Activated CD8-positive, alpha-beta T cell treated with anti-CD3 and anti-CD28 coated beads for 36 hours (primary cell): Measurements from ENCODE around the gene PTPN7. TPM values are rescaled to one million over a fixed set of nuclear protein-coding genes. Genes with fewer than 3 reads are reported as not detected.

Experiments used
- ATAC-seq: fragments of 200-7000 bp; cut with Tn5 transposase; one replicate; pipeline ENCODE4 v1.10.0; 2021; ENCODE audit warnings: mild to moderate bottlenecking, moderate library complexity
- CTCF ChIA-PET: fragments of 350-600 bp; sonication (Branson Sonifier 250); formaldehyde crosslinking; loops from one replicate; lab custom pipeline; 2021; ENCODE audit warnings: antibody characterized with exemption; lab: Charles Lee
- POLR2A ChIA-PET: fragments of 350-600 bp; sonication (Branson Sonifier 250); formaldehyde crosslinking; loops from one replicate; lab custom pipeline; 2021; ENCODE audit warnings: antibody characterized with exemption; lab: Charles Lee
- DNase-seq: peaks from one replicate; pipeline ENCODE4 v3.0.0-alpha.2; 2020
- H3K27ac Mint-ChIP-seq: one replicate; pipeline ENCODE4 v1.8.0; 2021; ENCODE audit warnings: mild to moderate bottlenecking, mixed read lengths
- H3K27me3 Mint-ChIP-seq: one replicate; pipeline ENCODE4 v1.8.0; 2021; ENCODE audit warnings: mixed read lengths
- H3K36me3 Mint-ChIP-seq: one replicate; pipeline ENCODE4 v1.8.0; 2021; ENCODE audit warnings: low read depth, mixed read lengths
- H3K4me1 Mint-ChIP-seq: one replicate; pipeline ENCODE4 v1.8.0; 2021; ENCODE audit warnings: low read depth, mixed read lengths
- H3K4me3 Mint-ChIP-seq: one replicate; pipeline ENCODE4 v1.8.0; 2021; ENCODE audit warnings: mild to moderate bottlenecking, moderate library complexity, mixed read lengths
- H3K9me3 Mint-ChIP-seq: one replicate; pipeline ENCODE4 v1.8.0; 2021; ENCODE audit warnings: mixed read lengths
- intact Hi-C: fragments of 100-400 bp; cut with micrococcal nuclease; formaldehyde crosslinking; loops from one replicate; pipeline ENCODE4 v1.10.0; 2022
- total RNA-seq, 2 experiments: library from RNA; stranded (reverse); gene quantifications; one replicate each; pipeline ENCODE4 v1.2.3, GENCODE V29; 2021
- TF ChIP-seq, protein P1 (sequence below): fragments of 200-600 bp; IDR thresholded peaks from one replicate; pipeline ENCODE4 v1.8.0; 2022; ENCODE audit warnings: antibody characterized with exemption, mild to moderate bottlenecking

PTPN7 gene
- total RNA-seq, 2 experiments from 2014 or later, result 195 to 200 TPM

DNA sequence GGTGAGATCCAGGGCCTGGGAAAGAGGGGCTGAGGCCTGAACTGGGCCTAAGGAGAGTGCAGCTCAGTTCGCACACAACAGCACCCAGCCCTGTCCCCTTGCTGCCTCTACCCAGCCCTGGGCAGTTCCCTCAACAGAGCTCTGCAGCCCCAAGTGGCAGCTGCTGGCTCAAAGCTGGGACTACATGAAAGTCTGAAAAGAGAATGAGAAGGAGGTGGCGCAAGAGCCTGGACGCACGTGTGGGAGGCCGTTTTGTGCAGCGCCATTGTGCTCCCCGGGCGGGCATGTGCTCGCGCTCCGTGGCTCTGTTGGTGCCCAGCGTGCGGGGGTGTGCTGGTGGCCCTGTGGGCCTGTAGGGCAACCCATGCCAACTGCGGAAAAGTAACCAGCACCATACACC lies 27.4 kb downstream of the PTPN7 start:
- ATAC-seq (no peak), DNase-seq (no peak)
- H3K9me3 Mint-ChIP-seq, result no peaks in the 10 kb centered on the region
- no peak overlapping the region for H3K27ac Mint-ChIP-seq
- intact Hi-C loops, result no loop called here
- H3K4me3 Mint-ChIP-seq, result no peak overlapping the region
- no peaks in the 10 kb centered on the region for H3K4me1 Mint-ChIP-seq
- TF ChIP-seq, protein P1, sequence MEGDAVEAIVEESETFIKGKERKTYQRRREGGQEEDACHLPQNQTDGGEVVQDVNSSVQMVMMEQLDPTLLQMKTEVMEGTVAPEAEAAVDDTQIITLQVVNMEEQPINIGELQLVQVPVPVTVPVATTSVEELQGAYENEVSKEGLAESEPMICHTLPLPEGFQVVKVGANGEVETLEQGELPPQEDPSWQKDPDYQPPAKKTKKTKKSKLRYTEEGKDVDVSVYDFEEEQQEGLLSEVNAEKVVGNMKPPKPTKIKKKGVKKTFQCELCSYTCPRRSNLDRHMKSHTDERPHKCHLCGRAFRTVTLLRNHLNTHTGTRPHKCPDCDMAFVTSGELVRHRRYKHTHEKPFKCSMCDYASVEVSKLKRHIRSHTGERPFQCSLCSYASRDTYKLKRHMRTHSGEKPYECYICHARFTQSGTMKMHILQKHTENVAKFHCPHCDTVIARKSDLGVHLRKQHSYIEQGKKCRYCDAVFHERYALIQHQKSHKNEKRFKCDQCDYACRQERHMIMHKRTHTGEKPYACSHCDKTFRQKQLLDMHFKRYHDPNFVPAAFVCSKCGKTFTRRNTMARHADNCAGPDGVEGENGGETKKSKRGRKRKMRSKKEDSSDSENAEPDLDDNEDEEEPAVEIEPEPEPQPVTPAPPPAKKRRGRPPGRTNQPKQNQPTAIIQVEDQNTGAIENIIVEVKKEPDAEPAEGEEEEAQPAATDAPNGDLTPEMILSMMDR, result no peak
- H3K36me3 Mint-ChIP-seq, result peaks cover 10% of the 10 kb centered on the region
- no peaks in the 10 kb centered on the region for H3K27me3 Mint-ChIP-seq
- POLR2A ChIA-PET, result no interaction called here
- CTCF ChIA-PET, result no interaction called here

GRCh38 chr1:202131956-202132821 lies 28.2 kb downstream of the PTPN7 start:
- no peak for ATAC-seq
- Mint-ChIP-seq H3K27ac (no peak overlapping the region), H3K36me3 (peaks cover 10% of the 10 kb centered on the region), H3K27me3 (peaks cover under 1% of the 10 kb centered on the region), H3K9me3 (no peaks in the 10 kb centered on the region), H3K4me3 (no peak overlapping the region), H3K4me1 (no peaks in the 10 kb centered on the region)
- POLR2A ChIA-PET, result interaction anchor here (0.6 to 1.0 kb wide), 2 partner anchors 15 to 22 kb away, joined by 3 read pairs; no protein-coding TSS in a partner anchor
- intact Hi-C loops, result no loop called here
- TF ChIP-seq, protein P1, result no peak
- no peak for DNase-seq
- CTCF ChIA-PET, result interaction anchor here (0.7 to 1.2 kb wide), 3 partner anchors 125 to 238 kb away, joined by 3 to 5 read pairs (median 4); no protein-coding TSS in a partner anchor

DNA sequence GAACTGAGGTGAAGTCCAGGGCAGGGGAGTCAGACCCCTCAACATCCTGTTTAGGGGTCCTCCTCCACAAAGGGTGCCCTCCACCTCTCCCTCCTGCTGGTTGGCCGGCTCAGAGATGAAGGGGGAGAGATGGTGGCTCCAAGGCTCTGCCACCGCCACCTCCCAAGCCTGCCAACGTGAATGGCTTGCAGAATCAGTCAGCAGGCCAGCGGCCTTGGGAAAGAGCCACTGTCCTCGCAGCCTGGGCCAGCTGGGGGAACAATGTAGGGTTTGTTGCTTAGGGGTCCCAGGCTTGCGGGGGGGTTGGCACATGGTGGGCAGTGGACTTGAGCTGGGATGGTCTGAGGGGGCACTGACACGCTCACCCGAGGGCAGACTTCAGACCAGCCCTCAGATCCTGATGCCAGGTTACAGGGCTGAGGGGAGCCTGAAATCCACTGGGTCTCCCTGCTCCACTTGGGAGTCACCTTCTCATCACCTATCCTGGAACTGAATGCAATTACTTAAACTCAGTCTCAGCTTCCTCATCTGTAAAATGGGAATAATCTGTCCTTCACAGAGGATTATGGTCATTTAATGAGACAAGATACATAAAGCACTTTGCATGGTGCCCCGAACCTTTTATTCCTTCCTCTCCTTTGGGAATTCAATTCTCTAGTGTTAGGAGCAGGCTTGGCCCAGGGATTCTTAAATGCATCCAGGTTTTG lies 29.4 kb downstream of the PTPN7 start:
- DNase-seq, result no peak
- H3K4me3 Mint-ChIP-seq, result no peak overlapping the region
- peaks cover 5% of the 10 kb centered on the region for H3K27me3 Mint-ChIP-seq
- CTCF ChIA-PET, result interaction anchor here (1.0 to 1.2 kb wide), 2 partner anchors 132 to 235 kb away, joined by 3 to 5 read pairs; no protein-coding TSS in a partner anchor
- no peaks in the 10 kb centered on the region for H3K4me1 Mint-ChIP-seq
- POLR2A ChIA-PET, result interaction anchor here (0.9 kb wide), 1 partner anchor 16 kb away, joined by 5 read pairs; no protein-coding TSS in a partner anchor
- ATAC-seq, result no peak
- no peak overlapping the region for H3K27ac Mint-ChIP-seq
- intact Hi-C loops, result no loop called here
- H3K9me3 Mint-ChIP-seq, result no peaks in the 10 kb centered on the region
- TF ChIP-seq, protein P1, result no peak
- H3K36me3 Mint-ChIP-seq, result peaks cover 8% of the 10 kb centered on the region

DNA sequence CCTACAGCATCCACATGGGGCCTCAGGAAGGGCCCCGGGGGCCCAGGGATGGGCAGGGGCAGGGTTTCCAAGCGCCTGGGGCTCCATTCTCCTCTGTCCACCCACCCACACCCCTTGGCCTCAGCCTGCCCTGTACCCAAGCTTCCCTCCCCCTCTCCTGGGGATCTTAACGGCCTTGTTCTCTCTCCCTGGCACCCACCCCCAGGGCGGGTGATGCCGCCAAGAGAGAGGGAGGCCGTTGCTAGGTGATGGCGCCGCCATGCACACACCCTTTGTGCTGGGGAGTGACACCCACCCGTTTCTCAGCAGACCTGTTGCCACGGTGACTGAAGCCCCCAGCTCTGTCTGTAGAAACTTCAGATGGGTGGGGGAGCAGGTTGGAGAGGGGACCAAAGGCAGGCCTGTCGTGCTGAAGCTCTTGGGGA lies 30.1 kb downstream of the PTPN7 start:
- ATAC-seq (no peak), DNase-seq (no peak)
- intact Hi-C loops, result no loop called here
- no peaks in the 10 kb centered on the region for H3K9me3 Mint-ChIP-seq
- ChIA-PET POLR2A (interaction anchor here (0.9 kb wide), 1 partner anchor 17 kb away, joined by 5 read pairs; no protein-coding TSS in a partner anchor), CTCF (interaction anchor here (2.0 kb wide), 1 partner anchor 131 kb away, joined by 7 read pairs; no protein-coding TSS in a partner anchor)
- H3K4me3 Mint-ChIP-seq, result no peak overlapping the region
- peaks cover 5% of the 10 kb centered on the region for H3K27me3 Mint-ChIP-seq
- TF ChIP-seq, protein P1, result no peak
- H3K36me3 Mint-ChIP-seq, result peaks cover 8% of the 10 kb centered on the region
- no peaks in the 10 kb centered on the region for H3K4me1 Mint-ChIP-seq
- no peak overlapping the region for H3K27ac Mint-ChIP-seq
